Thyroid gland (tissue), 4 donors: ENCODE measurements around the gene C12orf42.

ENCODE experiments used
- CTCF ChIP-seq, 6 experiments: fragments of 200-600 bp in 3 of 6; fragments of 450-650 bp in 3 of 6; sonication (generic) in 3 of 6; IDR thresholded peaks; one replicate each; pipeline ENCODE4 v1.5.1; 2016 to 2019; ENCODE audit warnings: antibody characterized with exemption in 6 of 6, mild to moderate bottlenecking in 2 of 6, inconsistent platforms in 1 of 6, moderate library complexity in 1 of 6
- POLR2A ChIP-seq, 2 donors: fragments of 450-650 bp; IDR thresholded peaks; one replicate each; pipeline ENCODE4 v1.6.1; 2017; ENCODE audit warnings: antibody characterized with exemption in 2 of 2, mild to moderate bottlenecking in 2 of 2, moderate library complexity in 1 of 2

GRCh38 chr12:103524238-103524875, 28.6 kb upstream of the C12orf42 start:
- TF ChIP-seq CTCF (IDR thresholded peaks at IDR 0.05) (no peak), POLR2A (IDR thresholded peaks at IDR 0.05) (no peak)
